GM12865 (cell line): ENCODE measurements around the gene LAMC3.
"Not testable (repeated sequence)": the region's sequence is repeated elsewhere in the genome, so short reads cannot be mapped to it uniquely, and the experiment has no call there.

Source experiments
- DNase-seq: peaks from one replicate; pipeline ENCODE4 v3.0.0; 2010; ENCODE audit warnings: low read depth
- H3K4me3 ChIP-seq: 2 replicates; pipeline ENCODE4 v1.5.1; 2011; ENCODE audit warnings: mild to moderate bottlenecking, low read depth, low read length, control low read depth
- TF ChIP-seq, protein P1 (sequence below): IDR thresholded peaks from 2 replicates; pipeline ENCODE4 v1.5.1; 2011; ENCODE audit warnings: low read length, control low read depth, low read depth, inconsistent platforms; ENCODE audit not compliant: insufficient read depth; ENCODE audit errors: missing control alignments

The LAMC3 gene

GRCh38 chr9:131032384-131032783, 23.4 kb downstream of the LAMC3 start:
- TF ChIP-seq, protein P1, sequence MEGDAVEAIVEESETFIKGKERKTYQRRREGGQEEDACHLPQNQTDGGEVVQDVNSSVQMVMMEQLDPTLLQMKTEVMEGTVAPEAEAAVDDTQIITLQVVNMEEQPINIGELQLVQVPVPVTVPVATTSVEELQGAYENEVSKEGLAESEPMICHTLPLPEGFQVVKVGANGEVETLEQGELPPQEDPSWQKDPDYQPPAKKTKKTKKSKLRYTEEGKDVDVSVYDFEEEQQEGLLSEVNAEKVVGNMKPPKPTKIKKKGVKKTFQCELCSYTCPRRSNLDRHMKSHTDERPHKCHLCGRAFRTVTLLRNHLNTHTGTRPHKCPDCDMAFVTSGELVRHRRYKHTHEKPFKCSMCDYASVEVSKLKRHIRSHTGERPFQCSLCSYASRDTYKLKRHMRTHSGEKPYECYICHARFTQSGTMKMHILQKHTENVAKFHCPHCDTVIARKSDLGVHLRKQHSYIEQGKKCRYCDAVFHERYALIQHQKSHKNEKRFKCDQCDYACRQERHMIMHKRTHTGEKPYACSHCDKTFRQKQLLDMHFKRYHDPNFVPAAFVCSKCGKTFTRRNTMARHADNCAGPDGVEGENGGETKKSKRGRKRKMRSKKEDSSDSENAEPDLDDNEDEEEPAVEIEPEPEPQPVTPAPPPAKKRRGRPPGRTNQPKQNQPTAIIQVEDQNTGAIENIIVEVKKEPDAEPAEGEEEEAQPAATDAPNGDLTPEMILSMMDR, result no peak
- no peak for DNase-seq
- no peak overlapping the region for H3K4me3 ChIP-seq

DNA sequence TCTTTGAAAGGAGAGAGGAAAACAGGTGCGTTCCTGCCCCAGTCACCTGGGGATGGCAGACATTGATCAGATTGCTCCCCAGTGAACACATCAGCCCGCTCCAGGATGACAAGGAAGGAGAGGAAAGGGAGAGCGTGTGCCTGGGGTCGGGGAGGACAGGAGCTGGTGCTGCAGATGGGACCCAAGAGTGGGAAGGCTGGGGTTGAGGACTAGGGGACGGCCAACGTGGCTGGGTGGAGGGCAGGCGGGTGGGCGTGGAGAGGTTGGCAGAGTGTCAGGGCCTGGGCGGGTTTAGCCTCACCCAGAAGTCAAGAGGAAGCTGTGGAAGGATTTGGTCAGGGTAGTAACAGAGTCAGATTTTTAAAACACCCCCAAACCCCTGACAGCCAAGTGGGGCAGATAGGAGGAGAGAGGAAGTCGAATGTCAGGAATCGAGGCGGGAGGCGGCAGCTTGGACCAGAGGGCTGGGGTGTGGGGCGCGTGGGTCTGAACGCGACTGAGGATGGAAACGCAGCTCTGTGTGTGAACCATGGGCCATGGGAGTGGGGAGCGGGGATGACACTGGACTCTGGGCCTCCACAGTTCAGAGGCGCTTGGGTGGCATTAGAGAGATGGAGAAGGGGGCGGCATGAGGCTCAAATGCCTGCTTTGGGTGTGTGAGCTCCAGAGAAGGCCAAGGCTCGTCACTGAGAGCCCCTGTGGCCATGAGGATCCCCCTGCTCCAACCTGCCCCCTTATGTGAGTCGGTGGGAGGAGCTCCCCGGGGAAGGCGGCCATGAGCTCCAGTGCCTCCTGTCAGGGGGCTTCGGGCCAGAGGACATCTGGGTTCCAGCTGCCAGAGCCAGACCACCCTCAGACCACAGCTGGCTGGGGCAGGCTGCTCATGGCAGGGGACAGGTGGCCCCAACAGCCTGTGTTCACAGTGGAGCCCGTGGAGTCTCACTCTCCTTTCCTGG, 24.6 kb downstream of the LAMC3 start:
- no peak for DNase-seq
- TF ChIP-seq, protein P1, result no peak
- H3K4me3 ChIP-seq, result no peak overlapping the region

GRCh38 chr9:131034268-131034667, 25.3 kb downstream of the LAMC3 start:
- no peak for DNase-seq
- H3K4me3 ChIP-seq, result no peak overlapping the region
- TF ChIP-seq, protein P1, result no peak

DNA sequence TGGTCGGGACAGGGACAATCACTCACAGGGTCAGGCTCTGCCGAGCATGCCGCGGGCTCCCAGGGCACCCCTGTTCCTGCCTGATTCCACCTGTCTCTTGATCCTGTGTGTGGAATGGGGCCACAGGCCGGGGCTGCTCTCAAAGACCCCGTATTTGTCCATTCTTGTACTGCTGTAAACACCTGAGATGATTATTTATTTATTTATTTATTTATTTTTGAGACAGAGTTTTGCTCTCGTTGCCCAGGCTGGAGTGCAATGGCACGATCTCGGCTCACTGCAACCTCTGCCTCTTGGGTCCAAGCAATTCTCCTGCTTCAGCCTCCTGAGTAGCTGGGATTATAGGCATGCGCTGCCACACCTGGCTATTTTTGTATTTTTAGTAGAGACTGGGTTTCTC, 25.8 kb downstream of the LAMC3 start:
- DNase-seq, H3K4me3 ChIP-seq: not testable (repeated sequence)

- H3K4me3 ChIP-seq, result no peak overlapping the region
- TF ChIP-seq, protein P1, result no peak
- DNase-seq, result no peak
These were observed 26.6 kb downstream of the LAMC3 start for GRCh38 chr9:131035548-131035947.

- no peak overlapping the region for H3K4me3 ChIP-seq
- no peak for DNase-seq
- TF ChIP-seq, protein P1, result no peak
These were observed 27.1 kb downstream of the LAMC3 start for GRCh38 chr9:131036071-131036470.

- DNase-seq, result no peak
- TF ChIP-seq, protein P1, result no peak
- H3K4me3 ChIP-seq, result no peak overlapping the region
These were observed 27.8 kb downstream of the LAMC3 start for GRCh38 chr9:131036529-131037334.
